AG04450 (cell line): ENCODE measurements around the gene MTCH1. TPM values are rescaled to one million over a fixed set of nuclear protein-coding genes. Genes with fewer than 3 reads are reported as not detected.

Experiments used
- CTCF ChIA-PET: fragments of 300-600, 350-600 bp; formaldehyde crosslinking; extraction: SDS; loops from one replicate; lab custom pipeline; 2022; ENCODE audit warnings: antibody characterized with exemption, inconsistent platforms; lab: Charles Lee
- POLR2A ChIA-PET: fragments of 350-600 bp; formaldehyde crosslinking; extraction: SDS; loops from one replicate; lab custom pipeline; 2021; ENCODE audit warnings: antibody characterized with exemption, inconsistent platforms; lab: Yijun Ruan, JAX
- DNase-seq: peaks from one replicate; pipeline ENCODE4 v3.0.0-alpha.2; 2011; ENCODE audit warnings: low read depth, low spot score
- H3K27ac ChIP-seq: one replicate; pipeline ENCODE4 v1.5.1; 2012; ENCODE audit warnings: low read depth, low read length, control low read depth
- H3K27me3 ChIP-seq: one replicate; pipeline ENCODE4 v1.6.0; 2012; ENCODE audit warnings: low read length; ENCODE audit not compliant: control insufficient read depth, insufficient read depth
- H3K4me3 ChIP-seq: 2 replicates; pipeline ENCODE4 v1.5.1; 2011; ENCODE audit warnings: mild to moderate bottlenecking, low read depth, low read length, control low read depth
- H3K9me3 ChIP-seq: 2 replicates; pipeline ENCODE4 v1.5.1; 2012; ENCODE audit warnings: low read length; ENCODE audit not compliant: control insufficient read depth, insufficient read depth
- CTCF ChIP-seq: IDR thresholded peaks from 2 replicates; pipeline ENCODE4 v1.5.1; 2011; ENCODE audit warnings: low read depth, low read length, control low read depth, inconsistent platforms
- polyA plus RNA-seq: library from polyadenylated mRNA; depleted of rRNA; stranded (reverse); fragments of >200 nt; gene quantifications from 2 replicates; pipeline ENCODE4 v1.2.3, GENCODE V29; 2011

The MTCH1 gene
- polyA plus RNA-seq, 1 experiment = 149 TPM

DNA sequence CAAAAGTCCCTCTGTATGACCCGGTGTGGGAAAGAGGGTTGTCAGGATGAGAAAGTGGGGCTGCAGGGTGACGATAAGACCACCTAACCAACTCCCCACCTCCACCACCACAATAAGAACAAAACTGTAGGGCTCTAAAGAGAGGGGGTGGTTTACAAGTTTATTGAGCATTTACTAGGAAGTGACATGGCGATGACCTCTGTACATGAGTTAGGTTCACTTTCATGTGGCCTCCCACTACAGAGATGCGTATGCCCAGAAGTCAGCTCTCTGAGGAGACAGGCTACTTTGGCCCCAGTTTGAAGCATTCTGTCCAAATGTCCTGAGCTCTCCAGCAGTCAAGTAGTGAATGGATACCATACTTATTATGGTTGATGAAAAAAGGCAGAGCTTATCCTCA lies 60.2 kb downstream of the MTCH1 start:
- TF ChIP-seq CTCF = no peak
- H3K27ac ChIP-seq = no peak overlapping the region
- no peaks in the 10 kb centered on the region for H3K27me3 ChIP-seq
- CTCF ChIA-PET = interaction anchor here (1.2 kb wide), 1 partner anchor 41 kb away, joined by 3 read pairs; no protein-coding TSS in a partner anchor
- no peak for DNase-seq
- no peaks in the 10 kb centered on the region for H3K9me3 ChIP-seq
- no peak overlapping the region for H3K4me3 ChIP-seq
- POLR2A ChIA-PET = no interaction called here

GRCh38 chr6:36924778-36925374 lies 61.1 kb downstream of the MTCH1 start:
- CTCF ChIA-PET = interaction anchor here (0.5 to 0.6 kb wide), 2 partner anchors 93 to 309 kb away, joined by 3 to 4 read pairs; no protein-coding TSS in a partner anchor
- Histone ChIP-seq H3K27ac (no peak overlapping the region), H3K9me3 (no peaks in the 10 kb centered on the region), H3K27me3 (no peaks in the 10 kb centered on the region), H3K4me3 (no peak overlapping the region)
- no peak for DNase-seq
- POLR2A ChIA-PET = no interaction called here
- no peak for TF ChIP-seq CTCF

- no peak overlapping the region for H3K4me3 ChIP-seq
- DNase-seq = no peak
- POLR2A ChIA-PET = interaction anchor here (0.5 kb wide), 1 partner anchor 959 kb away, joined by 5 read pairs; no protein-coding TSS in a partner anchor
- no peaks in the 10 kb centered on the region for H3K9me3 ChIP-seq
- no peaks in the 10 kb centered on the region for H3K27me3 ChIP-seq
- TF ChIP-seq CTCF = no peak
- CTCF ChIA-PET = interaction anchor here (0.6 kb wide), 1 partner anchor 94 kb away, joined by 3 read pairs; no protein-coding TSS in a partner anchor
- H3K27ac ChIP-seq = no peak overlapping the region
Observed at GRCh38 chr6:36924131-36924530, 61.9 kb downstream of the MTCH1 start.

- Histone ChIP-seq H3K9me3 (no peaks in the 10 kb centered on the region), H3K27ac (no peak overlapping the region), H3K4me3 (no peak overlapping the region), H3K27me3 (no peaks in the 10 kb centered on the region)
- TF ChIP-seq CTCF = no peak
- POLR2A ChIA-PET = no interaction called here
- CTCF ChIA-PET = no interaction called here
- DNase-seq = no peak
Observed at GRCh38 chr6:36920546-36920945, 65.5 kb downstream of the MTCH1 start.

DNA sequence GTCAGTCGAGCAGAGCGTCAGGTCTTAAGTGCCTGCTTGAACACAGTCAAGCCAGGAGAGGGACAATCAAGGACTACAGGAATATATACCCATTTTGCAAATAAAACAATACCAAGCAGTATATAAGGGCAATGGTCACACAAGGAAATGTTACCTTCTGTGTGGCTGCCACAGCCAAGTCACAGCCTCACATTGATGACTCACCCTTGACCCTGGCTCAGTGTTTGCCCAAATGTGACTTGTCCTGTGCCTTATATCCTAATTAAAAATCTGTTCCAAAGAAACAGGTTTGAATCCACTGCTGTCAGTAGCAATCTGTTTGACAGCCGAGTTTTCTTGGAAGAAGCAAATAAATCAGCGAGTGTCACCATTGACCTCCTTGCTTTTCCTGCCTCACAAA lies 65.9 kb downstream of the MTCH1 start:
- no peak for TF ChIP-seq CTCF
- POLR2A ChIA-PET = no interaction called here
- DNase-seq = no peak
- H3K27ac ChIP-seq = no peak overlapping the region
- no peaks in the 10 kb centered on the region for H3K27me3 ChIP-seq
- no peak overlapping the region for H3K4me3 ChIP-seq
- H3K9me3 ChIP-seq = no peaks in the 10 kb centered on the region
- CTCF ChIA-PET = no interaction called here
